HG02610 (cell line): Measurements from ENCODE around the gene RBL1.
A peak's percentile ranks its signal among the peaks of the same experiment; 100 is the strongest.
"Not testable (repeated sequence)": the region's sequence is repeated elsewhere in the genome, so short reads cannot be mapped to it uniquely, and the experiment has no call there.

Experiments used
- ATAC-seq: cut with Tn5 transposase; IDR thresholded peaks from one replicate; pipeline ENCODE4 v1.9.1; 2021; ENCODE audit warnings: mild to moderate bottlenecking, moderate library complexity; ENCODE audit not compliant: unreplicated experiment

RBL1 gene, protein sequence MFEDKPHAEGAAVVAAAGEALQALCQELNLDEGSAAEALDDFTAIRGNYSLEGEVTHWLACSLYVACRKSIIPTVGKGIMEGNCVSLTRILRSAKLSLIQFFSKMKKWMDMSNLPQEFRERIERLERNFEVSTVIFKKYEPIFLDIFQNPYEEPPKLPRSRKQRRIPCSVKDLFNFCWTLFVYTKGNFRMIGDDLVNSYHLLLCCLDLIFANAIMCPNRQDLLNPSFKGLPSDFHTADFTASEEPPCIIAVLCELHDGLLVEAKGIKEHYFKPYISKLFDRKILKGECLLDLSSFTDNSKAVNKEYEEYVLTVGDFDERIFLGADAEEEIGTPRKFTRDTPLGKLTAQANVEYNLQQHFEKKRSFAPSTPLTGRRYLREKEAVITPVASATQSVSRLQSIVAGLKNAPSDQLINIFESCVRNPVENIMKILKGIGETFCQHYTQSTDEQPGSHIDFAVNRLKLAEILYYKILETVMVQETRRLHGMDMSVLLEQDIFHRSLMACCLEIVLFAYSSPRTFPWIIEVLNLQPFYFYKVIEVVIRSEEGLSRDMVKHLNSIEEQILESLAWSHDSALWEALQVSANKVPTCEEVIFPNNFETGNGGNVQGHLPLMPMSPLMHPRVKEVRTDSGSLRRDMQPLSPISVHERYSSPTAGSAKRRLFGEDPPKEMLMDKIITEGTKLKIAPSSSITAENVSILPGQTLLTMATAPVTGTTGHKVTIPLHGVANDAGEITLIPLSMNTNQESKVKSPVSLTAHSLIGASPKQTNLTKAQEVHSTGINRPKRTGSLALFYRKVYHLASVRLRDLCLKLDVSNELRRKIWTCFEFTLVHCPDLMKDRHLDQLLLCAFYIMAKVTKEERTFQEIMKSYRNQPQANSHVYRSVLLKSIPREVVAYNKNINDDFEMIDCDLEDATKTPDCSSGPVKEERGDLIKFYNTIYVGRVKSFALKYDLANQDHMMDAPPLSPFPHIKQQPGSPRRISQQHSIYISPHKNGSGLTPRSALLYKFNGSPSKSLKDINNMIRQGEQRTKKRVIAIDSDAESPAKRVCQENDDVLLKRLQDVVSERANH

DNA sequence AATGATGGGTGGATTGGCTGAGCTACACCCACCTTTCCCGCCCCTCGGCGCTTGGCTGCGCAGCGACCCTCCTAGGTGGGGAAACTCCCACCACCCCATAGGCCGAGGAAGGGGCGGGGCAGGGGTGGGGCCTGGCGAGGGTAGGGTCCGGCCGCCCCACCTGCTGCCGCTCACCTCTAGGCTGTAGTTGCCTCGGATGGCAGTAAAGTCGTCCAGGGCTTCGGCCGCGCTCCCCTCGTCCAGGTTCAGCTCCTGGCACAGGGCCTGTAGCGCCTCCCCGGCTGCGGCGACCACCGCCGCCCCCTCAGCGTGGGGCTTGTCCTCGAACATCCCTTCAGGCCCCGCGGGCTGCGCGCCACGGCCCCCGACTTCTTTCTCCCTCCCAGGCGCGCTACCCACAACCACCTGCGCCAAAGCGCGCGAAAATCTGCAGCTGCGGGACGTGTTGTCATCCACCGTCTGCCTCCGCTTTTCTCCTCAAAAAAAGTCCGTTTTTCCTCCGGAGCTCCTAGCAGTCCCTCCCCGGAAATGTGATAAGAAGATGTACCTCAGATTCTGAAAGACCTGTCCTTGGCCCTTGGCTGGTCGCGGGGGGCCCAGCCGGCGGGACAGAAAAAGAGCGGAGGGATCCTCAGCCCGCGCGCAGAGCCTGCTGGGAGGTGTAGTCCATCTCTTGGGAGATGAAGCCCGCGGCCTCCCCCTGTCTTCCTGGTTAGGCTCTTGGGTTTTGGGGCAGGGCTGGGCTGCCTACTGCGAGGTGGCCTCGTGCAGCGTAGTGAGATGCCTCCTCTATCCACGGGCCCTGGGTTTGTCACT is at the start of gene RBL1:
RBL1 (minus strand) TSS at position 399 of the 816 bp plus-strand sequence; CDS start at position 330, 69 bp downstream.
- peak; percentile 62 for ATAC-seq

DNA sequence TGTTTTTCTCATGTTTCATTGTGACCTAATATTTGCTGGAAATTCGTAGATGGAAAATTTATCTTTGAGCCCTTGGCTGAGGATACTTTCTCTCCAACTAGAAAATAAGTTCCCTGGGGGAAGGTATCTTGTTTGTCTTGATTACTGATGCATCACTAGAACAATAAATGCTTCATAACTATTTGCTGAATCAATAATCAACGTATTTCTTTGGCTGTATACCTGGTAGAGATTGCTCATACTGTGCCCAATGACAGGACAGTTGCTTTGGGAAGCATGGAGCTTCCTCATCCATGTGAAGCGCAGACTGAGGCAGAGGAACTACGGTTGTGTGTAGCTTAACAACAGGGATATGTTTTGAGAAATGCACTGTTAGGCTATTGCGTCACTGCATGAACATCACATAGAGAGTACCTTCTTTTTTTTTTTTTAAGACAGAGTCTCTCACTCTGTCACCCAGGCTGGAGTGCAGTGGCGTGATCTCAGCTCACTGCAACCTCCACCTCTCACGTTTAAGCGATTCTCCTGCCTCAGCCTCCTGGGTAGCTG is 49.1 kb upstream of the RBL1 start:
- ATAC-seq = no peak

DNA sequence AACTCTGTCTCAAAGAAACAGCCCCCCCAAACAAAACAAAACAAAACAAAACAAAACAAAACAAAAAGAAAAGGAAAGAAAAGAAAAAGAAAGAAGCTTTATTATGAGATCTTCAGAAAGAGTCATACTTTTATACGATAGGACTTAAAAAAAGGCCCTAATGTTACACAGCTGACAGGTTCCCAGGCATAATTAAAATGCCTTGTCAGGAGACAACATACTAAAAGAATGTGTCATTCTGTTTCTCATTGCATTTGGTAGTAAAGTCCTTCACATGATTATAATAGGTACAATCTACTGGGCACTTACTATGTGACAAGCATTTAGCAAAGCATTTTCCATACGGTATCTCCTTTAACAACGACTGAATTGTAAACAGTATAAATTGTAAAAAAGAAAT is 46.9 kb upstream of the RBL1 start:
- no peak for ATAC-seq

DNA sequence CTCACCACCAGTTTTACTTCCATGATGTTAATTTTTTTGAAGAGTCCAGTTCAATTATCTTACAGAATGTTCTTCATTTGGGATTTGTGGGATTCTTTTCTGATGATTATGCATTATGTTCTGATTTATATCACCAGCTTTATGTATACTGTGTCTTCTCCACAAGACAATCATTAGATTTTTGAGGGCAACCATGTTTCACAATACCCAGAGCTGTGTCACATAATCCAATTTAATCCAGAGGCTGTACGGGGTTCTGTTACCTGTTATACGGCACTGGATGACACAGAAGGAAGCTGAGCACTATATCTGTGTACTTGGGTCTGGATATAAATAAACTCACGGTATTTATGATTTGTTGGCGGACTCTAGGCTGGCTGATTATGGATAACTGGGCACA is 41.8 kb upstream of the RBL1 start:
- no peak for ATAC-seq

DNA sequence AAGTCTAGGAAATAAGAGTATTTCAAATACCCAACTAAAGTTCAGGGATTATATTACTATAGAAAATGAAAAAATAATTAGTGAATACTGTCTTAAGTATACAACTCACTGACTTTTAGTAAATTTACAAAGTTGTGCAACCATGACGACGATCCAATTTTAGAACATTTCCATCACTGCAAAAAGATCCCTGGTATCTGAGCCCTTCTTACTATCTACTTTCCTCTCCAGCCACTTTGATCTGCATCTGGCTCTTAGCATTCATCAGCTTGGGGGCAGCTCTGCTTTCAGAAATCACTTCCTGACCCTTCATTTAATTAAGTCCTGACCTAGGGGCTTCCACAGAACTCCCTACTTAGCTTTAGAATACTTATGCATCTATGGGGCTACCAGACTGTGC is 38.2 kb upstream of the RBL1 start:
- ATAC-seq = no peak

DNA sequence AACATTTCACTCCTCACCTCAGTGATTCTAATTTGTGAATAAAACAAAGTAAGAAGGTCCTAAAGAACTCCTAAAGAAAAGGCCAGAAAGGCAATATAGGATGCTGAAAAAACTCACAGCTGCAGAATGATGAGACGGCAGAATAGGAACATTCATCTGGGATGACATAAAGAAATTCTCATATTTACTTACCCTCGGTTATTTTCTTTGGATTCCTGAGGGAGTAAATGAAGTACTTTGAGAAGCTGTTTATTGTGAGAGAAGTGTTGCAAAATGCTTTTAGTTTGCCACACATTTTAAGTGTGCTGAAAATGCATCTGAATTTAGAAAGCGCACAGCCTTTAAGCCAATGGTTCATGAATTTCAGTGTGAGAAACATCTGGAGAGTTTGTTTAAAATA is 35.7 kb upstream of the RBL1 start:
- ATAC-seq = no peak

DNA sequence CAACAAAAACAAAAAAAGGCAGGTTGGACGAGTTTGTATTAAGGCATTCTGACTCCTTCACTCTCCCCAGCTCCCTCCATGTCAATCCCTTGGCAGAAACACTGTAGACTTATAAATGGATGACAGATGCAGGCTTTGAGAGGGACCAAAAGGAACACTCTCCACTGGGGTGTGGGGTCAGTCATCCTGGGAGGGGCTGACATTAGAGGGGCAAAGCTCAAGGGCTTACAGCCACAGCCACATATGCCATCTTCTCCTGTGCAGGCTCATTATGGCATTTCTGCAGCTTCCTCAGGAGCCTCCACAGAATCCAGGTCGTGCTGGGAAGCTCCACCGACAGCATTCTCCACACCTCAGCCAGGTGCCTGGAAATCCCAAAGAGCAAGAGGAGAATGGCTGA is 33.0 kb upstream of the RBL1 start:
- no peak for ATAC-seq

DNA sequence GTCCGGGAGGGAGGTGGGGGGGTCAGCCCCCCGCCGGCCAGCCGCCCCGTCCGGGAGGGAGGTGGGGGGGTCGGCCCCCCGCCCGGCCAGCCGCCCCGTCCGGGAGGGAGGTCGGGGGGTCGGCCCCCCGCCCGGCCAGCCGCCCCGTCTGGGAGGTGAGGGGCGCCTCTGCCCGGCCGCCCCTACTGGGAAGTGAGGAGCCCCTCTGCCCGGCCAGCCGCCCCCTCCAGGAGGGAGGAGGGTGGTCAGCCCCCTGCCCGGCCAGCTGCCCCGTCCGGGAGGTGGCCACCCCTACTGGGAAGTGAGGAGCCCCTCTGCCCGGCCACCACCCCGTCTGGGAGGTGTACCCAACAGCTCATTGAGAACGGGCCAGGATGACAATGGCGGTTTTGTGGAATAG is 30.5 kb upstream of the RBL1 start:
- not testable (repeated sequence) for ATAC-seq

DNA sequence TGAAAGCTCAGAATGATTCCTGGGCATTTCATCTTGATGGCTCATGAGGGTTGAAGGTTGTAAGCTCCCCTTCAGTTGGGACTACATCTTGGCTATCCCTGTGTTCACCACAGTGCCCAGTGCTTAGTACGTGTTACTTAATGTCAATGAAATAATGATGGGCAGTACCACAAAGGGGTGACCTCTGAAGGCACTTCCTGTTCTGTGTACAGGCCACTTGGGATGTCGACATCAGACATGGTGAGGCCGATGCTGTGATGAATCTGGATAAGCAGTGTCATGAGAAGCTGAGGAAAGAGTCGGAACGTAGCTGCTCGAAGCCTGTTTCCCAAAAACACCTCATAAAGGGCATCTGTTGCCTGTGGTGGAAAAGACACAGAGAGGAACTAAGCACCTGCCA is 27.6 kb upstream of the RBL1 start:
- ATAC-seq = no peak

DNA sequence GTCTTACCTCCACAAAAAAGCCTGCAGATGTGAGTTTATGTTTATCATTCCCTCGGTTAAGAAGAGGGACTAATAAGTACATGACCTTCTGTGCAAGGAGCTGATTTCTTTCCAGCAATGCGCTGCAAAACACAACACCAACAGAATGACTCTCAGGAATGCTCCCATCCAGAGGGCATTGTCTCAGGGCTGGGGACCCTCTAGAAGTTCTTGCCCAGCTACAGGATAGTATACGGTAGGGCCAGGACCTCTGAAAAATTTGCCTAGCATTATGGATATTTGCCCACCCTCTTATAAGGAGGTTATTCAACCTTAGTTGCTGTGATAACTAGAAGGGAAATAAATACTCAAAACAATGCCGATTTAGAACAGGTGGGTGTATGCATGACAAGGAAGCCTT is 24.7 kb upstream of the RBL1 start:
- ATAC-seq = no peak

DNA sequence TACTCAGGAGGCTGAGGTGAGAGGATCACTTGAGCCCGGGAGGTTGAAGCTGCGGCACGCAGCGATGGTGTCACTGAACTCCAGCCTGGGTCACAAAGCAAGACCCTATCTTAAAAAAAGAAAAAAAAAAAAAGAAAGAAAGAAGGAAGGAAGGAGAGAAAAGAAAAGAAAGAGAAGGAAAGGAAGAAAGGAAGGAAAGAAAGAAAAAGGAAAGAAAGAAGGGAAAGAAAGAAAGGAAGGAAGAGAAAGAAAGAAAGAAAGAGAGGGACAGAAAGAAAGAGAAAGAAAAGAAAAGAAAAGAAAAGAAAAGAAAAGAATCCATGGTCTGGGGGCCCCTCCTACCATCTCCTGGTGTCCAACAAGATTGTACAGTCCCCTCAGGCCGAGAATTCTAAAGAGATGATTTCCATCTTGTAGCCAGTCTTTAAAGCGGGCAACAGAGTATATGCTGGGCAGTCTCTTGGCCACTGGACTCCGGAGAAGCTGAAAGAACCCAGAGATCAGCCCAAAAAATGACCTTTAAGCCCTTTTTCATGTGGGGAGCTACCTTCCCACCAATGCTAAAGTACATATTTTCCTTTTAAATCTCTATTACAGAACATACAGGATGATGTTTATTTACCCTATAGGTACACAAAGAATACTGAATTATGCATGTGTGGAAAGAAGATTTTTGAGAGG is 23.7 kb upstream of the RBL1 start:
- ATAC-seq = no peak

DNA sequence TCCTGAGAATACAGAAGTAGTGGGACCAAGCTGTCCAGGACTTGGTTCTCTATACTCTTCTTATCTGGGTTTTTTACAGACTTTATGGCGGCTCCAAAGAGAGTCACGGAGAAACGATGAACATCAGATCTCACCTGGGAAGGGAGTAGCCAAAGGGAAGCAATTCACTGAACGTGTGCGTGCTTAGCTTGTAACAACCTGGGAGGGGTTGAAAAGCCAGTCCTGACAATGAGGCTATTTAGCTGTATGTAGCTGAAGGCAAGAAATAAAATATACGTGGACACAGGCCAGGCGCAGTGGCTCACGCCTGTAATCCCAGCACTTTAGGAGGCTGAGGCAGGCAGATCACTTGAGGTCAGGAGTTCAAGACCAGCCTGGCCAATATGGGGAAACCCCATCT is 18.2 kb upstream of the RBL1 start:
- no peak for ATAC-seq

DNA sequence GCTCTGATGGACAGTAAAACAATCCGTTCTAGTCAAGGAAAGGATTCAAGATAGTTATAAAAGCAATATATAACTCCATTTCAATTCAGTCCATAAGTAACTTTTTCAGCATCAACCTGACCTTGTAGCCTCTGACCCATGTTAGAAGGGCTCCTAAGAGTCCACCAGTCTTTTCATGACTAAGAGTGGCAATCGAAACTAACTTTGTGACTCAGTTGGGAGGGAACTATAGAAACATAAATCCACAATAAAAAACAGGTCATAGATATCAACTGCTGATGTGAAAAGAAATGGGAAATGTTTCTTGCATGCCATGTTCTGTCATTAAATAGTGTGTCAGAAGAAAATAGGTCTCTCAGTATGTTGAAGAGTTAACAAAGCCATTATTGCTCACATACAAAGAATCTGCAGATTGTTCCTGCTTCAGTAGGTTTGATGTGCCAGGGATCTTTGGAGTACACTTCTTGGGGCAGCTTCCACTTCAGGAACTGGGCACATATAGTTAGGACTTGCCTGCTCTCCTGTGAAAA is 16.2 kb upstream of the RBL1 start:
- no peak for ATAC-seq

DNA sequence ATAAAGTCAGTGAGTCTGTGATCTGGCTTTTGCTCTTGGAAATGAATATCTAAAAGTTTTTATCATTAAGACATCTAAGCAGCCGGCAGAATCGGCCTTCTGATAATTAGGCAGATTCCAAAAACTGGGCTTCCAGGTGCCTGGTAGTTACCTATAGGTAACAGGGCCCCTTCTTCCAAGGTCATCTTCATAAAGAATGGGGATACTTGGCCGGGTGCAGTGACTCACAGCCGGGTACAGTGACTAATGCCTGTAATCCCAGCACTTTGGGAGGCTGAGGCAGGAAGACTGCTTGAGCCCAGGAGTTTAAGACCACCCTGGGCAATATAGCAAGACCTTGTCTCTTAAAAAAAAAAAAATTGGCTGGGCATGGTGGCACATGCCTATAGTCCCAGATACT is 12.9 kb upstream of the RBL1 start:
- ATAC-seq = no peak

DNA sequence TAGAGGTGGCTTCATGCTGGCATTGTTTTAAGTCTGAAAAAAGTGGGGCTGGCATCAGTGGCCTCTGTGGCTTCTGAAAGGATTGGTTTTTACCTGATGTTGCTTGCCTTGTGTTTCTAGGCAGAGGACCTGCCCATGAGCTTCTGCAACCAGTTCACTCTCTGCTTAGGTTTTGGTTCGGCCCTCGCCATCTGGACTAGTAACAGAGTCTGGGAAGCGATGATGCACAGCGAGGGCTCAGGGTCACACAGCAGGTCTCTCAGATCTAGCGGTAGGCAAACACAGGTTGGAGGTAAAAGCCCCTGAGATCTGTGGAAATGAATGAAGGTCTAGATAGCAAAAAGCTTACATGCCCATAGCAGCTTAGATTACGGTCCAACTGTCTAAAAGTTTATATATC is 6.8 kb upstream of the RBL1 start:
- no peak for ATAC-seq

DNA sequence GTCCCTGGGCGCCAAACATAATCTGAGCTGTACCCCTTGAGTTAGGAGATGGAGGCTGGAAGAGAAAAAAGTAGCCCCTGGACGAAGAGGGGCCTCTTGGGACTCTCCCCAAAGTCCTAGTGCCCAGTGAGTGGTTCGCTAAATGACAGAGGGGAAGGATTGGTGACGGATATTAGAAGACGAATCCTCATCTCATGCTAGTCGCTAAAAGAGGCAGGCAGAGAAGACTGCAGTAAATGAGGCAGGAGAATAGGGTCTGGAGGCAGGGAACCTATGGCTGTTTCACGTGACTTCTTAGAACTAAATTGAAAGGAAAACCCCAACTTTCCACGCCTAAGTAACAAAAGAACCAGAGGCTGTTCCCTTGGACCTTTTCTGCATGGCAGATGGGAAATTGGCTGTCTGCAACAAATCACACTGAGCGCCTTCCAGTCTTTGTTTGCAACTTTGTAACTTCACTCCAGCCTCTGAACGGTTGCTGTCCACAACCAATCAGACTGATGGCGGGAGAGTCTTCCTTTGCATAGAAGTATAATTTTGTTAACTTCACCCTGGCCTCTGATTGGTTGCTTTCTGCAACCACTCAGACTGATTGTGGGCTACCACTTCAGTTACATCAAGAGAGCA is 731 bp upstream of the RBL1 start:
- ATAC-seq = no peak

DNA sequence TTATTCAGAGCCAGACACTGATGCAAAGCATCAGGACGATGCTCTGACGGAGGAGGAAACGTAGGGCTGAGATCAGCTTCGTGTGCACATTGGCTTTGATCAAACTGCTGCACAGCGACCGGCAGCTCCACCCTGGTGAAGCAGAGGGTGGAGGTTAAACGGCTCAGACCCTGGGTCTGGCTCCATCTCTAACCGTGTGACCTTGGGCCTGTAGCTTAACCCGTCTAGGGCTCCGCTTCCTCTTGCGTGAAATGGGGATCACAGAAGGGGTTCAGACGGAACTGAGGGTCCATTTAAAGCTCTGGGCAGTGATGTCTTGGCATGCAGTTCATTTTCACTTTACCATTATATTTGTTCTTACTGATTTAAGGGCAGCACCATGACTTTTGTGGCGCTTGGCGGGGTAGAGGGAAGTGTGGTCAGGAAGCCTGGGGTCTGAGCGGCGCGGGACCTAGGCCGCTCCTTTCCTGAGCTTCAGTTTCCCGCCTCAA is 644 bp downstream of the RBL1 start:
- peak; percentile 25 for ATAC-seq

DNA sequence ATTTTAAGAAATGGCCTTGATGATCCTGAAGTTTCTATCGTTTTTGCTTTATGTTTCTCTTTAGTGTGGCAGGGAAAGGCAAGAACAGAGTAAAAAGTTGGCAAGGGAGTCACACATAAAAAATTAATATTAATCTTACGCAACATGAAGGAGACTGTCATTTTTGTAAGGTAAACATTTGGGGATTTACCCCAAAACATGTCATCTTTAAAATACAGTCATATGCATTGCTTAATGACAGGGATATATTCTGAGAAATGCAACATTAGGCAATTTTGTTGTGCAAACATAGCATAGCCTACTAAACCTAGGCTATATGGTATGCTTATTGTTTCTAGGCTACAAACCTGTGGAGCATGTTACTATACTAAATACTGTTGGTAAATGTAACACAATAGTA is 5.4 kb downstream of the RBL1 start:
- ATAC-seq = no peak

DNA sequence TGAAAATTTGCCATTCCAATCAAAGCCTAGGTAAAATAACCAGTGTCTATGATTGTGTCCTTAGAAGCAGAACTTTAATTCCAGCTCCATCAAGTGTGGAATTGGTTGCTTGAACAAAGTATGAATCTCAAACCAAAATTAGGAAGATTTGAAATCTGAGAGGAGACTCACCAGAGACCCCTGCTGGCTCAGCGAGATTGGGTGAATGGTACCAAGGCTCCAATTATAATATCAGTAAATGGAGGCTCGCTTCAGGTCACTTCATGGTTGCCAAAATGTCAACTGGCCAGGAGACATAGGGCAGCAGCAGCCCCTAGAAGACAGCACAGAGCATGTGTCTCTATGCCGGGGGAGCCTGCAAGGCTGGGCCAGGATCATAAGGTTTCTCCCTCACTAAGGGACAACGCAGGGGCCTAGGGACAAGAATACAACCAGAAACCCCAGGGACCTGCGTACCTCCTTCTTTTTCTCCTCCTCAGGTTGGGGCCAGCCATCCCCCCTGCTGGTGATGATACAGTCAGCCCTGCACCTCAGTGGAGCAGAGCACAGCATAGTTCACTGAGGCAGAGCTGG is 14.0 kb downstream of the RBL1 start:
- no peak for ATAC-seq
